ENCODE results near the gene RPN1. TPM values are rescaled to one million over a fixed set of nuclear protein-coding genes. Genes with fewer than 3 reads are reported as not detected.

RPN1 gene
- total and polyA plus RNA-seq, 2 of the 8 experiments (the other 6 are each of a cell fraction or from before 2014, with no cell fraction given), result 165 to 211 TPM

- Histone ChIP-seq H3K79me1 (ENCODE audit: low read depth, low read length) (no peaks in the 10 kb centered on the region), H3K9me3 (ENCODE audit: insufficient read depth in 2 of 2, low read depth in 1 of 2, low read length in 1 of 2) (no peaks in the 10 kb centered on the region), H2AK5ac (ENCODE audit: low read depth, low read length) (no peak overlapping the region), H2BK12ac (ENCODE audit: low read depth, low read length) (no peak overlapping the region), H3K18ac (ENCODE audit: extremely low read depth, low read length) (no peak overlapping the region), H3K27ac (ENCODE audit: low read depth, low read length) (no peak overlapping the region), H3K4me1 (replicated peaks in 1 of 4; ENCODE audit: control insufficient read depth in 3 of 4, insufficient read depth in 4 of 4, low read length in 3 of 4) (no peaks in the 10 kb centered on the region; a peak in 1 of 7 replicates), H4K20me1 (replicated peaks in 1 of 2; ENCODE audit: control insufficient read depth in 1 of 2, insufficient read depth in 2 of 2, low read length in 2 of 2) (no peaks in the 10 kb centered on the region), H3K27me3 (replicated peaks in 1 of 4; ENCODE audit: control insufficient read depth in 3 of 4, extremely low read depth in 1 of 4, insufficient read depth in 3 of 4, low read length in 3 of 4) (peaks cover 0 to 6% (median 3%) of the 10 kb centered on the region in 4 experiments; a peak in 2 of 7 replicates), H2BK5ac (ENCODE audit: low read depth, low read length) (no peak overlapping the region), H4K91ac (replicated peaks; ENCODE audit: insufficient read length, low read length) (no peak overlapping the region), H2BK120ac (replicated peaks; ENCODE audit: low read depth, low read length) (no peak overlapping the region), H3K23ac (ENCODE audit: insufficient read length) (no peak overlapping the region), H3K4ac (replicated peaks; ENCODE audit: insufficient read length, low read depth, low read length) (no peak overlapping the region), H3K4me3 (ENCODE audit: extremely low read depth in 1 of 4, insufficient read depth in 2 of 4, low read depth in 3 of 4, low read length in 4 of 4) (no peak overlapping the region), H3K4me2 (ENCODE audit: insufficient read depth in 1 of 2, low read depth in 2 of 2, low read length in 2 of 2) (no peak overlapping the region; a peak in 1 of 4 replicates), H2BK20ac (ENCODE audit: low read length) (no peak overlapping the region), H4K5ac (ENCODE audit: insufficient read length, low read depth, low read length) (no peak overlapping the region), H3K23me2 (ENCODE audit: low read depth, low read length) (peaks cover 2% of the 10 kb centered on the region; the same call in 1 of the 2 replicates), H4K8ac (ENCODE audit: extremely low read depth, insufficient read depth, low read length) (no peak overlapping the region), H3K14ac (ENCODE audit: insufficient read length) (no peak overlapping the region), H2BK15ac (ENCODE audit: low read length) (no peak overlapping the region), H3K36me3 (ENCODE audit: control insufficient read depth in 2 of 4, insufficient read depth in 4 of 4, low read length in 3 of 4) (no peaks in the 10 kb centered on the region), H3K79me2 (ENCODE audit: control insufficient read depth in 1 of 2, insufficient read depth in 2 of 2, low read length in 2 of 2) (no peaks in the 10 kb centered on the region), H3K9ac (replicated peaks in 1 of 4; ENCODE audit: extremely low read depth in 1 of 4, low read depth in 3 of 4, low read length in 3 of 4) (no peak overlapping the region), H3K56ac (replicated peaks; ENCODE audit: insufficient read length, low read depth, low read length) (no peak overlapping the region), H2AFZ (ENCODE audit: low read length) (no peak overlapping the region)
- 94% methylated on average over 8 of the region's 8 CpGs; no CpG with 5 or more reads in 1 of the 2 experiments for WGBS, 2 experiments (ENCODE audit: extremely low coverage in 1 of 2, insufficient coverage in 1 of 2, insufficient read length in 1 of 2, insufficient replicate concordance in 2 of 2, low coverage in 1 of 2, low lambda C conversion rate in 2 of 2, missing lambda C conversion rate in 1 of 2)
- ChIA-PET CTCF (ENCODE audit: partially characterized antibody) (interaction anchor here (1.0 to 1.2 kb wide), 2 partner anchors 17 to 86 kb away, joined by 3 read pairs; no protein-coding TSS in a partner anchor), POLR2A (ENCODE audit: partially characterized antibody) (no interaction called here)
- no peak for FAIRE-seq
- no peak for DNase-seq (ENCODE audit: low read depth in 1 of 2, low spot score in 2 of 2)
- TF ChIP-seq EP300 (IDR thresholded peaks at IDR 0.05; ENCODE audit: borderline replicate concordance in 1 of 2, low read depth in 2 of 2, low read length in 2 of 2), result no peak
- no peak for TF ChIP-seq RFX5 (IDR thresholded peaks at IDR 0.05; ENCODE audit: borderline replicate concordance, low read depth, low read length)
- TF ChIP-seq TEAD4 (IDR thresholded peaks at IDR 0.05; ENCODE audit: low read depth, low read length), result no peak
- TF ChIP-seq EZH2 (IDR thresholded peaks at IDR 0.05; ENCODE audit: low read depth, low read length, severe bottlenecking), result no peak
- TF ChIP-seq JUN (IDR thresholded peaks at IDR 0.05; ENCODE audit: low read depth, low read length), result no peak
- TF ChIP-seq NRF1 (IDR thresholded peaks at IDR 0.05; ENCODE audit: low read depth, low read length), result no peak
- no peak for TF ChIP-seq CHD2 (IDR thresholded peaks at IDR 0.05; ENCODE audit: low read length)
- TF ChIP-seq ZNF274 (IDR thresholded peaks at IDR 0.05; ENCODE audit: borderline replicate concordance, extremely low read depth, low read length), result no peak
- TF ChIP-seq JUND (IDR thresholded peaks at IDR 0.05; ENCODE audit: low read length), result no peak
- TF ChIP-seq GABPA (IDR thresholded peaks at IDR 0.05; ENCODE audit: borderline replicate concordance, insufficient read depth, low read length), result no peak
Measured at GRCh38 chr3:128697341-128697740, 46.7 kb upstream of the RPN1 start.
